Neural cell (in vitro differentiated cells): ENCODE results near the gene DUS1L. TPM values are rescaled to one million over a fixed set of nuclear protein-coding genes. Genes with fewer than 3 reads are reported as not detected.

Experiments
- H2AFZ ChIP-seq: fragments of 200-600, 300-800 bp; sonication (generic), shearing (Covaris generic); 2 replicates; pipeline ENCODE4 v1.6.0; 2014; ENCODE audit warnings: low read depth, mild to moderate bottlenecking, antibody characterized with exemption, low read length, moderate library complexity
- H3F3A ChIP-seq: fragments of 200-600 bp; shearing (Covaris generic); 2 replicates; pipeline ENCODE4 v1.6.1; 2016; ENCODE audit warnings: mild to moderate bottlenecking, moderate library complexity, mixed read lengths, antibody characterized with exemption, low read length; ENCODE audit not compliant: insufficient read depth, poor library complexity, severe bottlenecking
- H3K27ac ChIP-seq: fragments of 200-600, 300-800 bp; sonication (generic), shearing (Covaris generic); 2 replicates; pipeline ENCODE4 v1.5.1; 2014; ENCODE audit warnings: mild to moderate bottlenecking, low read length, moderate library complexity
- H3K27me3 ChIP-seq: fragments of 300-800, 200-600 bp; sonication (generic), shearing (Covaris generic); 2 replicates; pipeline ENCODE4 v1.6.0; 2014; ENCODE audit warnings: mild to moderate bottlenecking, low read depth, low read length, moderate library complexity; ENCODE audit not compliant: insufficient read depth
- H3K36me3 ChIP-seq: fragments of 300-800, 200-600 bp; sonication (generic), shearing (Covaris generic); 2 replicates; pipeline ENCODE4 v1.5.1; 2014; ENCODE audit warnings: mild to moderate bottlenecking, antibody characterized with exemption, low read length, moderate library complexity; ENCODE audit not compliant: insufficient read depth
- H3K4me2 ChIP-seq: fragments of 300-800, 200-600 bp; sonication (generic), shearing (Covaris generic); 2 replicates; pipeline ENCODE4 v1.6.0; 2014; ENCODE audit warnings: mild to moderate bottlenecking, low read length
- H3K4me3 ChIP-seq: fragments of 300-800, 200-600 bp; sonication (generic), shearing (Covaris generic); 2 replicates; pipeline ENCODE4 v1.5.1; 2014; ENCODE audit warnings: mild to moderate bottlenecking, low read length, moderate library complexity
- H3K79me2 ChIP-seq: fragments of 200-600 bp; shearing (Covaris generic); replicated peaks from 2 replicates; pipeline ENCODE4 v1.6.0; 2014; ENCODE audit warnings: mild to moderate bottlenecking, low read length, moderate library complexity; ENCODE audit not compliant: insufficient read depth
- H3K9ac ChIP-seq: fragments of 300-800, 200-600 bp; sonication (generic), shearing (Covaris generic); 2 replicates; pipeline ENCODE4 v1.6.1; 2016; ENCODE audit warnings: mild to moderate bottlenecking, low read length, mixed read lengths
- H3K9me2 ChIP-seq: fragments of 200-600 bp; shearing (Covaris generic); 2 replicates; pipeline ENCODE4 v1.6.1; 2016; ENCODE audit warnings: mild to moderate bottlenecking, low read length, mixed read lengths; ENCODE audit not compliant: insufficient read depth
- H3K9me3 ChIP-seq: fragments of 200-600, 300-800 bp; sonication (generic), shearing (Covaris generic); 2 replicates; pipeline ENCODE4 v1.6.1; 2016; ENCODE audit warnings: mild to moderate bottlenecking, mixed run types, low read length, moderate library complexity, mixed read lengths
- H4K20me1 ChIP-seq: fragments of 200-600 bp; shearing (Covaris generic); 2 replicates; pipeline ENCODE4 v1.6.1; 2016; ENCODE audit warnings: mild to moderate bottlenecking, mixed run types; ENCODE audit not compliant: insufficient read depth
- CTCF ChIP-seq: fragments of 450-650 bp; IDR thresholded peaks from 2 replicates; pipeline ENCODE4 v1.5.1; 2014; ENCODE audit warnings: antibody characterized with exemption, mild to moderate bottlenecking, moderate library complexity; ENCODE audit not compliant: poor library complexity, severe bottlenecking
- EP300 ChIP-seq: fragments of 450-650 bp; conservative IDR thresholded peaks from 2 replicates; pipeline ENCODE4 v1.6.1; 2014; ENCODE audit warnings: antibody characterized with exemption, mild to moderate bottlenecking, moderate library complexity; ENCODE audit not compliant: poor library complexity, severe bottlenecking
- EZH2 ChIP-seq: fragments of 200-600, 300-800 bp; shearing (Covaris generic), sonication (generic); IDR thresholded peaks from 2 replicates; pipeline ENCODE4 v1.6.1; 2014; ENCODE audit warnings: antibody characterized with exemption, low read length, borderline replicate concordance, mild to moderate bottlenecking; ENCODE audit not compliant: insufficient read depth, poor library complexity, severe bottlenecking
- MXI1 ChIP-seq: fragments of 450-650 bp; conservative IDR thresholded peaks from 2 replicates; pipeline ENCODE4 v1.6.1; 2014; ENCODE audit warnings: antibody characterized with exemption, mild to moderate bottlenecking; ENCODE audit not compliant: poor library complexity, severe bottlenecking
- POLR2AphosphoS5 ChIP-seq: IDR thresholded peaks from 2 replicates; pipeline ENCODE4 v1.6.1; 2012
- RAD21 ChIP-seq: fragments of 450-650 bp; conservative IDR thresholded peaks from 2 replicates; pipeline ENCODE4 v1.6.1; 2014; ENCODE audit warnings: antibody characterized with exemption, mild to moderate bottlenecking, moderate library complexity
- SMC3 ChIP-seq: fragments of 450-650 bp; conservative IDR thresholded peaks from 2 replicates; pipeline ENCODE4 v1.6.1; 2014; ENCODE audit warnings: antibody characterized with exemption, mild to moderate bottlenecking, moderate library complexity; ENCODE audit not compliant: poor library complexity
- TAF1 ChIP-seq: IDR thresholded peaks from 2 replicates; pipeline ENCODE4 v1.6.1; 2012; ENCODE audit warnings: low read depth
- polyA plus RNA-seq: library from polyadenylated mRNA; depleted of rRNA; stranded (reverse); fragments of >200 nt; gene quantifications from 2 replicates; pipeline ENCODE4 v1.2.3, GENCODE V29; 2014
- TF ChIP-seq, protein P1 (sequence below): IDR thresholded peaks from 2 replicates; pipeline ENCODE4 v1.6.1; 2012; ENCODE audit warnings: borderline replicate concordance

The DUS1L gene
- polyA plus RNA-seq, 1 donor from 2014 or later, result 100 TPM

- Histone ChIP-seq H4K20me1 (no peaks in the 10 kb centered on the region), H3K9me2 (no peaks in the 10 kb centered on the region), H3K27me3 (no peaks in the 10 kb centered on the region), H3K9ac (no peak overlapping the region), H3K27ac (no peak overlapping the region), H2AFZ (no peak overlapping the region), H3K79me2 (no peaks in the 10 kb centered on the region), H3F3A (no peaks in the 10 kb centered on the region), H3K9me3 (no peaks in the 10 kb centered on the region), H3K4me2 (no peak overlapping the region), H3K36me3 (no peaks in the 10 kb centered on the region), H3K4me3 (no peak overlapping the region)
- TF ChIP-seq RAD21, result no peak
- no peak for TF ChIP-seq SMC3
- no peak for TF ChIP-seq POLR2AphosphoS5
- TF ChIP-seq EP300, result no peak
- TF ChIP-seq, protein P1, sequence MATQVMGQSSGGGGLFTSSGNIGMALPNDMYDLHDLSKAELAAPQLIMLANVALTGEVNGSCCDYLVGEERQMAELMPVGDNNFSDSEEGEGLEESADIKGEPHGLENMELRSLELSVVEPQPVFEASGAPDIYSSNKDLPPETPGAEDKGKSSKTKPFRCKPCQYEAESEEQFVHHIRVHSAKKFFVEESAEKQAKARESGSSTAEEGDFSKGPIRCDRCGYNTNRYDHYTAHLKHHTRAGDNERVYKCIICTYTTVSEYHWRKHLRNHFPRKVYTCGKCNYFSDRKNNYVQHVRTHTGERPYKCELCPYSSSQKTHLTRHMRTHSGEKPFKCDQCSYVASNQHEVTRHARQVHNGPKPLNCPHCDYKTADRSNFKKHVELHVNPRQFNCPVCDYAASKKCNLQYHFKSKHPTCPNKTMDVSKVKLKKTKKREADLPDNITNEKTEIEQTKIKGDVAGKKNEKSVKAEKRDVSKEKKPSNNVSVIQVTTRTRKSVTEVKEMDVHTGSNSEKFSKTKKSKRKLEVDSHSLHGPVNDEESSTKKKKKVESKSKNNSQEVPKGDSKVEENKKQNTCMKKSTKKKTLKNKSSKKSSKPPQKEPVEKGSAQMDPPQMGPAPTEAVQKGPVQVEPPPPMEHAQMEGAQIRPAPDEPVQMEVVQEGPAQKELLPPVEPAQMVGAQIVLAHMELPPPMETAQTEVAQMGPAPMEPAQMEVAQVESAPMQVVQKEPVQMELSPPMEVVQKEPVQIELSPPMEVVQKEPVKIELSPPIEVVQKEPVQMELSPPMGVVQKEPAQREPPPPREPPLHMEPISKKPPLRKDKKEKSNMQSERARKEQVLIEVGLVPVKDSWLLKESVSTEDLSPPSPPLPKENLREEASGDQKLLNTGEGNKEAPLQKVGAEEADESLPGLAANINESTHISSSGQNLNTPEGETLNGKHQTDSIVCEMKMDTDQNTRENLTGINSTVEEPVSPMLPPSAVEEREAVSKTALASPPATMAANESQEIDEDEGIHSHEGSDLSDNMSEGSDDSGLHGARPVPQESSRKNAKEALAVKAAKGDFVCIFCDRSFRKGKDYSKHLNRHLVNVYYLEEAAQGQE, result no peak
Observed at GRCh38 chr17:82045936-82046484, 19.6 kb downstream of the DUS1L start.

DNA sequence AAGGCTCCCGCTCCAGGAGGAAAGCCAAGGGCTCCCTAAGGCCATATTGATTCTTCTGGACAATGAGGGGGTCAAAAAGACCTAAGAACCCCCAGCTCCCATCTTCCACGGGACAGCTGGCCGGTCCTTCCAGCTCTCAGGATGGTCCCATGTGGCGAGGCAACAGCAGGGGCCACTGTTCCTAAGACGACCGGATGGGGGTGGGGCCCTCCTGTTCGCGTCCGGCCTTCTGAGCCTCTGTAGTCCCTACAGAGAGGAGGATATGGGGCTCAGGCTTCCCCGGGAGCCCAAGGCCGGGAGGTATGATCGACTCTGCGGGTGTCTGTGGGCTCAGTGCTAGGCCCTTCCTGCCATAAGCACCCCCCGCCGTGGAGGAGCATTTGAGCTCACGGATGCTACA is 22.1 kb downstream of the DUS1L start:
- H3K36me3 ChIP-seq, result no peaks in the 10 kb centered on the region
- H2AFZ ChIP-seq, result no peak overlapping the region
- H3K4me2 ChIP-seq, result no peak overlapping the region
- TF ChIP-seq RAD21 (no peak), EZH2 (no peak), POLR2AphosphoS5 (no peak), SMC3 (no peak), TAF1 (no peak), EP300 (no peak), MXI1 (no peak), CTCF (no peak)
- TF ChIP-seq, protein P1, result no peak
- no peaks in the 10 kb centered on the region for H4K20me1 ChIP-seq
- H3K79me2 ChIP-seq, result no peaks in the 10 kb centered on the region
- H3F3A ChIP-seq, result no peaks in the 10 kb centered on the region
- no peak overlapping the region for H3K4me3 ChIP-seq
- no peaks in the 10 kb centered on the region for H3K9me2 ChIP-seq
- H3K9ac ChIP-seq, result no peak overlapping the region
- no peak overlapping the region for H3K27ac ChIP-seq
- H3K9me3 ChIP-seq, result no peaks in the 10 kb centered on the region
- H3K27me3 ChIP-seq, result no peaks in the 10 kb centered on the region
